Activated CD4-positive, alpha-beta T cell treated with anti-CD3 and anti-CD28 coated beads, Interleukin-2, amount 50 U/mL, for 24 hours (primary cell): Measurements from ENCODE around the gene CCL25.
"Not testable (repeated sequence)": the region's sequence is repeated elsewhere in the genome, so short reads cannot be mapped to it uniquely, and the experiment has no call there.

Experiments used
- DNase-seq, 2 donors: peaks; one replicate each; pipeline ENCODE4 v3.0.0-alpha.2; 2020; ENCODE audit warnings: low read depth in 1 of 2, low spot score in 1 of 2

The CCL25 gene, protein sequence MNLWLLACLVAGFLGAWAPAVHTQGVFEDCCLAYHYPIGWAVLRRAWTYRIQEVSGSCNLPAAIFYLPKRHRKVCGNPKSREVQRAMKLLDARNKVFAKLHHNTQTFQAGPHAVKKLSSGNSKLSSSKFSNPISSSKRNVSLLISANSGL

DNA sequence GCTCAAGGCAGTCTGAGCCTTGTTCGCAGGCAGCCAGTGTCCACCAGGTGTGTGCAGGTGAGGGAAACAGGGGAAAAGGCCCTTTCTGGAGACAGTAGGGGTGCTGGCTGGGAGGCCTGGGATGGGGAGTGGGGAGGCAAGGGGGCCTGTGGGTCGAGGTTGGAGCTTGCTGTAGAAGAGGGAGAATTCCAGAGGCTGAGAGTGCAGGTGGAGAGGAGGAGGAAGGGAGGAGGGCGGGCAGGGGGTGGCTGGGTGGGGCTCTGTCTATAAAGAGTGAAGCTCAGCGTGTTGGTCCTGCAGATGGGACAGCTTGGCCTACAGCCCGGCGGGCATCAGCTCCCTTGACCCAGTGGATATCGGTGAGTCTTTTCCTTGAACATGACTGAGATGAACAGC, at the start of gene CCL25:
TSS of gene CCL25 (plus strand) at position 297 of the 396 bp plus-strand sequence. CDS start 290 bp downstream, outside the sequence.
- no peak for DNase-seq

- DNase-seq, result no peak
Measured at GRCh38 chr19:8004001-8004400, 48.6 kb upstream of the CCL25 start.

- no peak for DNase-seq
Measured at GRCh38 chr19:8004723-8005513, 47.6 kb upstream of the CCL25 start.

DNA sequence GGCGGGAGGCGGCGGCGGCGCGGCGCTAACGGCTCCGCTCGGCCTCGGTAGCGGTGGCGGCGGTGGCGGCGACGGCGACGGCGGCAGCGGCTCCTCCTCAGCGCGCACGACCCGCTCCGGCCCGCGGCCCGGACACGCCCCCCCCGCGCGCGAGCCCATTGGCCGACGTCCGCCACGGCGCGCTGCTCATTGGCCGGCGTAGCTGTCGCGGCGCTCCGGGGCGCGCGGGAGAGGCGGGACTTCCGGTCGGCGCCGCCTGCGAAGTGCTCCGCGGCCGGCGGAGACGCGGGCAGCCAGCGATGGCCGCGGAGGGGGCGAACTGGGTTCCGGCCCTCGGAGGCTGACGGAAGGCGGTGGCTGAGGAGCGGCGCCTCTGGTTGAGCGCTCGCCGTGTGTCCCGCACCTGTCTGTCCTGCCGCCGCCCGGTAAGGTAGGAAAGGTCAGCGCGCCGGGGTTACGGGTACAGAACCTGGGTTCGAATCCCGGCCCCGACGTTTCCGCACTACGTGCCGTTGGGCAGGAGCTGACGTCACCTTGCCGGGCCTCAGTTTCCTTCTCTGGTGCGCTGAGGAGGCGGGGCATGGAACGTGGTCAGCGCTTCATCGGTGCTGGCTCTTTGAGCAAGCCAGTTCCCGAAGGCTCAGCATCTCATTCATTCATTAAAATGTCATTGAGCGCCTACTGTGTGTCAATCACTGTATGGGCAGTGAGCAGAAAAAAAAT, 46.9 kb upstream of the CCL25 start, which contains the start of gene ELAVL1:
TSS of gene ELAVL1 (minus strand) at position 108 of the 723 bp plus-strand sequence. CDS start 13,826 bp downstream, outside the sequence.
- DNase-seq, result peak; percentile 77 to 81

GRCh38 chr19:8017808-8018207, 34.8 kb upstream of the CCL25 start:
- DNase-seq, result peak in 1 of 2 donors; percentile 6

GRCh38 chr19:8020681-8021080, 31.9 kb upstream of the CCL25 start:
- DNase-seq, result no peak

GRCh38 chr19:8021374-8021773, 31.2 kb upstream of the CCL25 start:
- no peak for DNase-seq

DNA sequence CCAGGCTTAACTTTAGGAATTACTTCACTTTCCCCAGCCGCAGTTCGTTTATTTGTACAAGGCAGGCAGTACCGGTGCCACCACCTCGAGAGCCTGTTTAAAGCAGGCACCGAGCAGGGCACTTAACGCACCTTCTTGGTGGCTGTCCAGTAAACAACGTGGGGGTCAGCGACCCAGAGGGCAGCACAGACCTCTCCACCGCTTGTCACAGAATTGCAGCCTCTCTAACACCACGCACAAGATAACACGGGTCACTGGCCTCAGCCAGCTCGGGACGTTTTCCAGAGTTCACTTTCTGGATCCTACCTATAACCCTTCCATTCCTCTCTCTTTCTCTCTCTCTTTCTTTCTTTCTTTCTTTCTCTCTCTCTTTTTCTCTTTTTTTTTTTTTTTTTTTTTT, 30.3 kb upstream of the CCL25 start:
- DNase-seq, result no peak

GRCh38 chr19:8023371-8023770, 29.2 kb upstream of the CCL25 start:
- DNase-seq, result no peak

GRCh38 chr19:8024256-8024655, 28.3 kb upstream of the CCL25 start:
- DNase-seq, result not testable (repeated sequence)

DNA sequence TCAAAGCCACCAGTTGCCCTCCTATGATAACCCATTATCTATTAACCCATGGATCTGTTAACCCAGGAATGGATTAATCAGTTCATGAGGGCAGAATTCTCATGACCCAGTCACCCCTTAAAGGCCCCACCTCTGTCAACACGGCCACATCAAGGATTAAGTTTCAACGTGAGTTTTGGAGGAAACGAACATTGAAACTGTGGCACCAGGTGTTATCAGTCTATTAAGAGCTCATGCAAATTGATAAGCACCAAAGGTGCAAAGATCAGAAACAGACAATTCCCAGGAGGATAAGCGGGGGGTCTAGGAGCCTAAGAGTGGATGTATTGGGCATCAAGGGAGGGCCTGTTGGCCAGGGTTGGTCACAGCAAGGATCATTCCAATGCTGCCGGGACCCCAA, 27.2 kb upstream of the CCL25 start:
- no peak for DNase-seq

GRCh38 chr19:8028951-8029491, 23.5 kb upstream of the CCL25 start:
- DNase-seq, result no peak

DNA sequence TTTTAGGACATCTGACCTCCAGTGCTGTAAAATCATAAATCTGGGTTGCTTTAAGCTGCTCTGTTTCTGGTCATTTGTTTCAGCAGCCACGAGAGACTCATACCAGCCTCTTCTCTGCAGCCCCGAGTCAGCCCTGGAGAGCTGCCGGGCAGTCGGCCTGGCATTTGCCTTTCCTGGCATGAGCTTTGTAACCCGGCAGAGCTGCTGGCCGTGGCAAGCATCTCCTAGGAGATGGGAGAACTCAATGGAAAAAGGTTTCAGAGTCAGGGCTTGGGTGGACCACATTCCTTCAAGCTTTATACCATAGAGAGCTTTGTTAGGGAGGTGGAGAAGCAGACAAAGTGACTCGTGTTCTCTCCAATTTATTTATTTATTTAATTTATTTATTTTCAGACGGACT, 21.6 kb upstream of the CCL25 start:
- DNase-seq, result no peak

DNA sequence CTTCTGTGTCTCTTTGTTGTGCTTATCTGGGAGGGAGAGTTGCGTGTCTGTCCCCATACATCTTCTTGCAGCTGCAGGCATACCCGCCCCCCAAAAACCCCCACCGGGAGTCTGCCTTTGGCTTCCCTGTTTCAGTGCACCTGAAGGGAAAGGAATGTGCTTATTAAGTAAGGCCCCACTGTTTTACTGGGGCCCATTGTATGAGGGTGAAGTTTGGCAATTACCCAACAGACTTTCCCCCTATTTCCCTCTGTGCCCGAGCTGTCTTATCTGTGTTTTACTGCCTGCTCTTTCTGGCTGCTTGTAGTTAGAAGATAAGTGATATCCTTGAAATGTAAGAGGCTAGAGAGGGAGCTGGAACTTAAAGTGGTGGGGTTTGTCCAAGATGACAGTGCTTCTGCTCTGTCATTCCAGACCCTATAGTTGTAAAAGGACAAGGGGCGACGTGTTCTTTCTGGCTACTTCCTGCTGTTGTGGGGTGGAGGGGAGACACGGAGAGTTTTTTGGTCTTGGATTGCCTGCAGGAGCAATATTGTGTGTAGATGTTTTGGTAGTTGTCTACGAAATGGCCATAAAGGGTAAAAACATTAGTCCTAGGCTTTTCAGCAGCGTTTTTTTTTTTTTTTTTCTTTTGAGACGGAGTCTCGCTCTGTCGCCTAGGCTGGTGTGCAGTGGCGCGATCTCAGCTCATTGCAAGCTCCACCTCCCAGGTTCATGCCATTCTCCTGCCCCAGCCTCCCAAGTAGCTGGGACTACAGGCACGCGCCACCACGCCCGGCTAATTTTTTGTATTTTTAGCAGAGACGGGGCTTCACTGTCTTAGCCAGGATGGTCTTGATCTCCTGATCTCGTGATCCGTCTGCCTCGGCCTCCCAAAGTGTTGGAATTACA, 19.0 kb upstream of the CCL25 start:
- not testable (repeated sequence) for DNase-seq

DNA sequence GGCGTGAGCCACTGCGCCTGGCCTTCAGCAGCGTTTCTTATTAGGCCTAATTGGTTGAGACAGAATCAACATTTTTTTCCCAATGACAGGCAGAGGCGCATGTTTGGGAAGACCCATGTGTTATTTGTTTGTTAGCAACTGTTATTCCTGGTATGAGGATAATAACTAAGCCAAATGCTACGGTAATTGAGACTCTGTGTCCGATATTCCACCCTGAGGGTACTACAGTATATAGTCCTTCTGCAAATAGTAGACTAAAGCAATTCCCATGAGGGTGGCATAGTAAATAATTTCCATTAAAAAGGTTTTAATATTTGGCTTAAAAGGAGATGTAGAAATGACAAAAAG, 18.4 kb upstream of the CCL25 start:
- DNase-seq, result no peak

GRCh38 chr19:8036434-8037099, 16.0 kb upstream of the CCL25 start:
- DNase-seq, result no peak

- DNase-seq, result no peak
Measured at GRCh38 chr19:8038815-8039214, 13.7 kb upstream of the CCL25 start.

DNA sequence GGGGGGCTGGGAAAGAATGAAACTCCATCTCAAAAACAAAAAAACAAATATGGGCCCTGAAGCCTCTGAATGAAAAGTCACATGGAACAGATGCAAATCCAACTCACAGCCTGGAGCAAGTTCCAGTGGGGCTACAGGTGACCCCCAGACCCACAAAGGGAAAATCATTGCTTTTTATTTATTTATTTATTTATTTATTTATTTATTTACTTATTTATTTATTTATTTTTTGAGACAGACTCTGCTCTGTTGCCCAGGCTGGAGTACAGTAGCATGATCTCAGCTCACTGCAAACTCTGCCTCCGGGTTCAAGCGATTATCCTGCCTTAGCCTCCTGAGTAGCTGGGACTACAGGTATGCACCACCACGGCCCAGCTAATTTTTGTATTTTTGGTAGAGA, 13.3 kb upstream of the CCL25 start:
- DNase-seq, result no peak

- no peak for DNase-seq
Measured at GRCh38 chr19:8041531-8041931, 11.0 kb upstream of the CCL25 start.

- no peak for DNase-seq
Measured at GRCh38 chr19:8042900-8043299, 9.7 kb upstream of the CCL25 start.
